ENCODE measurements around the gene TTC1.
"Not testable (repeated sequence)": the region's sequence is repeated elsewhere in the genome, so short reads cannot be mapped to it uniquely, and the experiment has no call there.

- TF ChIP-seq CTCF (IDR thresholded peaks at IDR 0.05); POLR2AphosphoS5 (IDR thresholded peaks at IDR 0.05; ENCODE audit: low read depth, low read length); SIN3A (IDR thresholded peaks at IDR 0.05; ENCODE audit: borderline replicate concordance, insufficient read depth, low read depth, low read length); REST (IDR thresholded peaks at IDR 0.05; ENCODE audit: insufficient read depth in 1 of 2, low read depth in 2 of 2, low read length in 1 of 2): not testable (repeated sequence)
Measured at GRCh38 chr5:160014197-160014596, 5.3 kb downstream of the TTC1 start.

Data from Panc1 (cell line).